Hepatocyte (in vitro differentiated cells): ENCODE results near the gene TAF1C.

Experiments
- EZH2 ChIP-seq: fragments of 200-600 bp; sonication (generic); IDR thresholded peaks from 2 replicates; pipeline ENCODE4 v1.6.1; 2016; ENCODE audit warnings: antibody characterized with exemption, mild to moderate bottlenecking, borderline replicate concordance
- EZH2phosphoT487 ChIP-seq: fragments of 200-600 bp; sonication (generic); IDR thresholded peaks from one replicate; pipeline ENCODE4 v1.6.1; 2018; ENCODE audit warnings: antibody characterized with exemption, mild to moderate bottlenecking, low read depth, moderate library complexity; ENCODE audit not compliant: unreplicated experiment, severe bottlenecking
- TF ChIP-seq, protein P1 (sequence below): fragments of 200-600 bp; sonication (generic); IDR thresholded peaks from 2 replicates; pipeline ENCODE4 v1.5.1; 2016; ENCODE audit warnings: antibody characterized with exemption, mild to moderate bottlenecking; ENCODE audit not compliant: poor library complexity

DNA sequence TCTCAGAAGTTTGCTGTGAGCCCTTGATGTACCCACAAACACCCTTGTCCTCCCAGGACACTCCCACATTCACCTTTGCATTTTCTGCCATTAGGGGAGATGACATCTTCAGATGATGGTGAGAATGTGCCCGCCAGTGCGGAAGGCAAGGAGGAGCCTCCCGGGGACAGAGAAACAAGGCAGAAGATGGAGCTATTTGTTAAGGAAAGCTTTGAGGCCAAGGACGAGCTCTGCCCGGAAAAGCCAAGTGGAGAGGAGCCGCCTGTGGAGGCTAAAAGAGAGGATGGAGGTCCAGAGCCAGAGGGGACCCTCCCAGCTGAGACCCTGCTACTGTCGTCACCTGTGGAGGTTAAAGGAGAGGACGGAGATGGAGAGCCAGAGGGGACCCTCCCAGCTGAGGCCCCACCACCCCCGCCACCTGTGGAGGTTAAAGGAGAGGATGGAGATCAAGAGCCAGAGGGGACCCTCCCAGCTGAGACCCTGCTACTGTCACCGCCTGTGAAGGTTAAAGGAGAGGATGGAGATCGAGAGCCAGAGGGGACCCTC is 17.0 kb downstream of the TAF1C start:
- TF ChIP-seq, protein P1, sequence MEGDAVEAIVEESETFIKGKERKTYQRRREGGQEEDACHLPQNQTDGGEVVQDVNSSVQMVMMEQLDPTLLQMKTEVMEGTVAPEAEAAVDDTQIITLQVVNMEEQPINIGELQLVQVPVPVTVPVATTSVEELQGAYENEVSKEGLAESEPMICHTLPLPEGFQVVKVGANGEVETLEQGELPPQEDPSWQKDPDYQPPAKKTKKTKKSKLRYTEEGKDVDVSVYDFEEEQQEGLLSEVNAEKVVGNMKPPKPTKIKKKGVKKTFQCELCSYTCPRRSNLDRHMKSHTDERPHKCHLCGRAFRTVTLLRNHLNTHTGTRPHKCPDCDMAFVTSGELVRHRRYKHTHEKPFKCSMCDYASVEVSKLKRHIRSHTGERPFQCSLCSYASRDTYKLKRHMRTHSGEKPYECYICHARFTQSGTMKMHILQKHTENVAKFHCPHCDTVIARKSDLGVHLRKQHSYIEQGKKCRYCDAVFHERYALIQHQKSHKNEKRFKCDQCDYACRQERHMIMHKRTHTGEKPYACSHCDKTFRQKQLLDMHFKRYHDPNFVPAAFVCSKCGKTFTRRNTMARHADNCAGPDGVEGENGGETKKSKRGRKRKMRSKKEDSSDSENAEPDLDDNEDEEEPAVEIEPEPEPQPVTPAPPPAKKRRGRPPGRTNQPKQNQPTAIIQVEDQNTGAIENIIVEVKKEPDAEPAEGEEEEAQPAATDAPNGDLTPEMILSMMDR, result no peak
- TF ChIP-seq EZH2 (no peak), EZH2phosphoT487 (no peak)
